HepG2 (cell line): Measurements from ENCODE around the gene MAP3K14. TPM values are rescaled to one million over a fixed set of nuclear protein-coding genes. Genes with fewer than 3 reads are reported as not detected.

Experiments
- ATAC-seq: fragments of 200-7000 bp; cut with Tn5 transposase; 3 replicates; pipeline ENCODE4 v1.9.1; 2020; ENCODE audit warnings: mild to moderate bottlenecking, moderate library complexity
- BruUV-seq: library from RNA; stranded (reverse); fragments of 400-500 nt; replicated peaks from 2 replicates; lab custom pipeline; 2021; lab: Mats Ljungman, UMichigan
- CTCF ChIA-PET: fragments of 300-600 bp; formaldehyde crosslinking; extraction: SDS; loops from one replicate; lab custom pipeline; 2021; ENCODE audit warnings: low total read pairs, inconsistent platforms, low intra/inter-chr PET ratio; lab: Yijun Ruan, JAX
- POLR2A ChIA-PET: fragments of 350-600 bp; sonication (Branson Sonifier 250); formaldehyde crosslinking; loops from one replicate; lab custom pipeline; 2020; ENCODE audit warnings: antibody characterized with exemption, inconsistent platforms; lab: Yijun Ruan, JAX
- DNase-seq: peaks from one replicate; pipeline ENCODE4 v3.0.0-alpha.2; 2015; ENCODE audit warnings: low spot score
- FAIRE-seq: peaks from 3 replicates; lab custom pipeline; 2011; peaks lifted over from hg19 to GRCh38; lab: Jason Lieb, UNC
- H2AFZ ChIP-seq: one replicate; pipeline ENCODE4 v1.6.1; 2011; ENCODE audit warnings: low read length, inconsistent platforms
- H3K27ac ChIP-seq: fragments of 300-600 bp; 3 replicates; pipeline ENCODE4 v1.8.0; 2011; ENCODE audit warnings: mixed run types, mild to moderate bottlenecking, mixed read lengths, low read length, inconsistent platforms; ENCODE audit not compliant: insufficient read depth; ENCODE audit errors: extremely low read length
- H3K27me3 ChIP-seq, 2 experiments: fragments of 200-600 bp in 1 of 2; 2 replicates in 1 of 2; 3 replicates in 1 of 2; pipeline versions ENCODE4 v1.6.0 to v1.8.0; 2011; ENCODE audit warnings: low read length in 2 of 2, mild to moderate bottlenecking in 2 of 2, moderate library complexity in 2 of 2, inconsistent platforms in 1 of 2; ENCODE audit not compliant: insufficient read depth in 2 of 2, control insufficient read depth in 1 of 2
- H3K36me3 ChIP-seq, 2 experiments: fragments of 200-600 bp in 1 of 2; replicated peaks in 1 of 2; 2 replicates in 1 of 2; 3 replicates in 1 of 2; pipeline versions ENCODE4 v1.5.1 to v1.8.0; 2011; ENCODE audit warnings: low read length in 2 of 2, inconsistent platforms in 1 of 2; ENCODE audit not compliant: insufficient read depth in 2 of 2, control insufficient read depth in 1 of 2
- H3K4me1 ChIP-seq: 2 replicates; pipeline ENCODE4 v1.5.1; 2012; ENCODE audit warnings: low read length, inconsistent platforms; ENCODE audit not compliant: insufficient read depth
- H3K4me2 ChIP-seq: 2 replicates; pipeline ENCODE4 v1.6.0; 2011; ENCODE audit warnings: low read depth, low read length, inconsistent platforms
- H3K4me3 ChIP-seq, 3 experiments: fragments of 200-600 bp in 1 of 3; sonication (generic), shearing (Covaris generic) in 1 of 3; replicated peaks in 1 of 3; 2 replicates each; pipeline ENCODE4 v1.5.1; 2011 to 2016; ENCODE audit warnings: low read length in 3 of 3, inconsistent platforms in 2 of 3, low read depth in 2 of 3, mild to moderate bottlenecking in 2 of 3, control low read depth in 1 of 3, mixed read lengths in 1 of 3; ENCODE audit not compliant: insufficient read depth in 1 of 3
- H3K79me2 ChIP-seq: one replicate; pipeline ENCODE4 v1.6.1; 2011; ENCODE audit warnings: low read length, inconsistent platforms; ENCODE audit not compliant: insufficient read depth
- H3K9ac ChIP-seq: 2 replicates; pipeline ENCODE4 v1.6.0; 2011; ENCODE audit warnings: mild to moderate bottlenecking, low read depth, low read length, inconsistent platforms; ENCODE audit not compliant: insufficient read depth
- H3K9me3 ChIP-seq: 2 replicates; pipeline ENCODE4 v1.5.1; 2012; ENCODE audit warnings: mild to moderate bottlenecking, low read length
- H4K20me1 ChIP-seq: 2 replicates; pipeline ENCODE4 v1.6.0; 2011; ENCODE audit warnings: inconsistent platforms, mild to moderate bottlenecking, low read length, moderate library complexity; ENCODE audit not compliant: insufficient read depth
- AGO2 ChIP-seq: fragments of 200-400 bp; formaldehyde crosslinking; optimal IDR thresholded peaks from 2 replicates; pipeline ENCODE3; 2017; ENCODE audit warnings: mild to moderate bottlenecking, low read depth, low read length, moderate library complexity
- BRF2 ChIP-seq: sonication (generic); formaldehyde crosslinking; IDR thresholded peaks from 2 replicates; pipeline ENCODE4 v1.8.1; 2022; ENCODE audit warnings: mild to moderate bottlenecking, missing genetic modification reagents
- DZIP1 ChIP-seq: sonication (generic); formaldehyde crosslinking; IDR thresholded peaks from 2 replicates; pipeline ENCODE4 v1.5.0; 2020; ENCODE audit warnings: mild to moderate bottlenecking, missing genetic modification reagents
- HCFC1 ChIP-seq: fragments of 150-350 bp; IDR thresholded peaks from 2 replicates; pipeline ENCODE4 v1.6.1; 2014; ENCODE audit warnings: low read depth, low read length
- HOMEZ ChIP-seq: IDR thresholded peaks from 2 replicates; pipeline ENCODE4 v1.6.1; 2016; ENCODE audit warnings: low read depth
- NFKBIZ ChIP-seq: IDR thresholded peaks from 2 replicates; pipeline ENCODE4 v1.6.1; 2018; ENCODE audit warnings: missing genetic modification reagents, missing compliant biosample characterization
- SAFB2 ChIP-seq: sonication (generic); formaldehyde crosslinking; IDR thresholded peaks from 2 replicates; pipeline ENCODE4 v1.5.1; 2020; ENCODE audit warnings: missing genetic modification reagents, low read depth, mild to moderate bottlenecking, borderline replicate concordance
- U2AF2 ChIP-seq: fragments of 200-400 bp; formaldehyde crosslinking; IDR thresholded peaks from 2 replicates; pipeline ENCODE4 v1.6.1; 2017; ENCODE audit warnings: low read depth, mild to moderate bottlenecking, low read length
- ZMAT3 ChIP-seq: sonication (generic); formaldehyde crosslinking; conservative IDR thresholded peaks from 2 replicates; pipeline ENCODE4 v1.7.0; 2021; ENCODE audit warnings: missing genetic modification reagents
- ZNF724P ChIP-seq: sonication (generic); formaldehyde crosslinking; IDR thresholded peaks from 2 replicates; pipeline ENCODE4 v1.8.0; 2022; ENCODE audit warnings: missing genetic modification reagents, borderline replicate concordance
- WGBS: methylation state at CpG from one replicate; pipeline ENCODE4 v1.1.6; 2017; ENCODE audit warnings: low lambda C conversion rate; 5-methylcytosine and 5-hydroxymethylcytosine counted together
- in situ Hi-C: cut with HindIII; loops from 2 replicates; pipeline ENCODE4 v1.10.0; 2017; ENCODE audit warnings: low pct_unique_long_range_greater_than_20kb; ENCODE audit not compliant: extremely low pct_ligation_motif_present
- intact Hi-C: fragments of 100-400 bp; cut with micrococcal nuclease; formaldehyde crosslinking; loops from one replicate; pipeline ENCODE4 v1.10.0; 2022; ENCODE audit not compliant: unreplicated experiment
- polyA plus RNA-seq, 8 experiments: library from polyadenylated mRNA; depleted of rRNA in 3 of 8; stranded (reverse) in 7 of 8; unstranded in 1 of 8; fragments of >200 nt; fragmentation: Illumina TruSeq in 4 of 8; extraction: Trizol in 4 of 8; gene quantifications; 2 replicates each; pipeline versions ENCODE4 v1.2.1 to v1.2.3, GENCODE V29; 2011 to 2016; ENCODE audit warnings: low read depth in 4 of 8, missing spikeins in 1 of 8, mixed read lengths in 1 of 8; ENCODE audit not compliant: insufficient read depth in 1 of 8
- total RNA-seq, 5 experiments: library from RNA; depleted of rRNA; stranded (reverse); fragments of >200 nt; fragmentation: Illumina TruSeq; extraction: Trizol; gene quantifications; 2 replicates each; pipeline ENCODE4 v1.2.3, GENCODE V29; 2016; ENCODE audit warnings: low read depth in 1 of 5

MAP3K14 gene
- total and polyA plus RNA-seq, 2 of the 13 experiments (the other 11 are each of a cell fraction or from before 2014, with no cell fraction given) = 2.6 TPM

- Histone ChIP-seq H3K79me2 (no peaks in the 10 kb centered on the region), H3K36me3 (peaks cover 9 to 22% of the 10 kb centered on the region in 2 experiments; a peak in 4 of 5 replicates), H3K9ac (no peak within 1 kb of the TSS), H2AFZ (no peak within 1 kb of the TSS), H4K20me1 (no peaks in the 10 kb centered on the region), H3K4me1 (no peaks in the 10 kb centered on the region), H3K4me2 (no peak within 1 kb of the TSS), H3K27ac (no peak within 1 kb of the TSS), H3K9me3 (no peaks in the 10 kb centered on the region), H3K27me3 (peaks cover 0 to 12% of the 10 kb centered on the region in 2 experiments; a peak in 2 of 5 replicates), H3K4me3 (no peak within 1 kb of the TSS)
- no peak; the same call in 2 of the 3 replicates for ATAC-seq
- FAIRE-seq = no peak
- WGBS = 96% methylated on average over 60 of the region's 68 CpGs
- ChIA-PET POLR2A (interaction anchor here (0.6 kb wide), 1 partner anchor 131 kb away, joined by 3 read pairs; no protein-coding TSS in a partner anchor), CTCF (no interaction called here)
- intact Hi-C loops = no loop called here
- BruUV-seq = no TSS peak
- no peak for DNase-seq
- in situ Hi-C loops = no loop called here
- TF ChIP-seq U2AF2 (no peak), AGO2 (peak; percentile 85)
Observed at GRCh38 chr17:45261577-45262515, 55.0 kb downstream of the MAP3K14 start, which contains the start of gene SPATA32. Gene SPATA32, minus strand, starts transcription at chr17:45262094. Its CDS starts 78 bp downstream, at chr17:45262016.

GRCh38 chr17:45260204-45260783, 56.5 kb downstream of the MAP3K14 start:
- Histone ChIP-seq H3K9ac (no peak overlapping the region), H3K4me1 (no peaks in the 10 kb centered on the region), H3K36me3 (peaks cover 7 to 15% of the 10 kb centered on the region in 2 experiments; a peak in 3 of 5 replicates), H4K20me1 (no peaks in the 10 kb centered on the region), H2AFZ (no peak overlapping the region), H3K9me3 (no peaks in the 10 kb centered on the region), H3K27ac (no peak overlapping the region), H3K27me3 (peaks cover 0 to 17% of the 10 kb centered on the region in 2 experiments; a peak in 2 of 5 replicates), H3K79me2 (no peaks in the 10 kb centered on the region), H3K4me3 (no peak overlapping the region), H3K4me2 (no peak overlapping the region)
- DNase-seq (no peak), ATAC-seq (no peak), FAIRE-seq (no peak)
- BruUV-seq = no TSS peak
- intact Hi-C loops = no loop called here
- ChIA-PET CTCF (no interaction called here), POLR2A (interaction anchor here (1.4 kb wide), 1 partner anchor 13 kb away, joined by 3 read pairs; no protein-coding TSS in a partner anchor)
- in situ Hi-C loops = no loop called here
- WGBS = 59% methylated on average over 7 of the region's 7 CpGs
- no peak for TF ChIP-seq ZNF724P (CRISPR knock-in tag)
- no peak for TF ChIP-seq HCFC1
- no peak for TF ChIP-seq BRF2 (CRISPR knock-in tag)
- TF ChIP-seq HOMEZ (CRISPR knock-in tag) = no peak
- no peak for TF ChIP-seq ZMAT3
- no peak for TF ChIP-seq NFKBIZ (CRISPR knock-in tag)
- no peak for TF ChIP-seq DZIP1
- no peak for TF ChIP-seq SAFB2 (CRISPR knock-in tag)
